Mesenchymal stem cell (in vitro differentiated cells and primary cell): ENCODE data around the gene RHBDL1.

Source experiments
- DNase-seq: peaks from one replicate; pipeline ENCODE4 v3.0.0-alpha.2; 2013
- H2AFZ ChIP-seq: one replicate; pipeline ENCODE4 v1.6.1; 2013; ENCODE audit warnings: low read depth, mild to moderate bottlenecking, control low read depth, inconsistent platforms, low read length, moderate library complexity
- H2AK5ac ChIP-seq: 2 replicates; pipeline ENCODE4 v1.6.1; 2013; ENCODE audit warnings: low read length, moderate library complexity, mild to moderate bottlenecking, inconsistent platforms; ENCODE audit not compliant: severe bottlenecking
- H2BK120ac ChIP-seq: one replicate; pipeline ENCODE4 v1.6.1; 2013; ENCODE audit warnings: low read depth, mild to moderate bottlenecking, inconsistent platforms, low read length, moderate library complexity
- H2BK12ac ChIP-seq, 2 experiments: one replicate each; pipeline ENCODE4 v1.6.1; 2013; ENCODE audit warnings: inconsistent platforms in 2 of 2, low read length in 2 of 2, mild to moderate bottlenecking in 2 of 2, moderate library complexity in 2 of 2, control low read depth in 1 of 2
- H2BK15ac ChIP-seq: one replicate; pipeline ENCODE4 v1.6.1; 2013; ENCODE audit warnings: mild to moderate bottlenecking, low read depth, inconsistent platforms; ENCODE audit not compliant: poor library complexity, severe bottlenecking
- H2BK5ac ChIP-seq: 2 replicates; pipeline ENCODE4 v1.6.1; 2013; ENCODE audit warnings: low read depth, mild to moderate bottlenecking, low read length, control low read depth, inconsistent platforms; ENCODE audit not compliant: poor library complexity, severe bottlenecking
- H3K14ac ChIP-seq, 2 experiments: one replicate each; pipeline ENCODE4 v1.6.1; 2013; ENCODE audit warnings: inconsistent platforms in 2 of 2, low read length in 2 of 2, control low read depth in 1 of 2, mild to moderate bottlenecking in 1 of 2, moderate library complexity in 1 of 2
- H3K18ac ChIP-seq, 2 experiments: one replicate each; pipeline ENCODE4 v1.6.1; 2013; ENCODE audit warnings: inconsistent platforms in 2 of 2, low read length in 2 of 2, control low read depth in 1 of 2, low read depth in 1 of 2, mild to moderate bottlenecking in 1 of 2
- H3K23ac ChIP-seq, 2 experiments: one replicate each; pipeline ENCODE4 v1.6.1; 2013; ENCODE audit warnings: inconsistent platforms in 2 of 2, low read length in 2 of 2, mild to moderate bottlenecking in 2 of 2, moderate library complexity in 2 of 2, control low read depth in 1 of 2
- H3K27ac ChIP-seq: 2 replicates; pipeline ENCODE4 v1.5.1; 2013; ENCODE audit warnings: mild to moderate bottlenecking, moderate library complexity, low read length, control low read depth, inconsistent platforms; ENCODE audit not compliant: poor library complexity, severe bottlenecking
- H3K27me3 ChIP-seq, 2 experiments: 2 replicates each; pipeline versions ENCODE4 v1.6.1 to v1.7.0; 2013; ENCODE audit warnings: low read length in 2 of 2, mild to moderate bottlenecking in 2 of 2, moderate library complexity in 2 of 2, control low read depth in 1 of 2, inconsistent platforms in 1 of 2; ENCODE audit not compliant: control insufficient read depth in 1 of 2, insufficient read depth in 1 of 2
- H3K36me3 ChIP-seq, 2 experiments: 2 replicates each; pipeline versions ENCODE4 v1.6.1 to v1.7.0; 2013; ENCODE audit warnings: low read length in 2 of 2, control low read depth in 1 of 2, inconsistent platforms in 1 of 2, low read depth in 1 of 2, mild to moderate bottlenecking in 1 of 2; ENCODE audit not compliant: insufficient read depth in 2 of 2, control insufficient read depth in 1 of 2
- H3K4ac ChIP-seq, 2 experiments: one replicate each; pipeline ENCODE4 v1.6.1; 2013; ENCODE audit warnings: inconsistent platforms in 2 of 2, low read length in 2 of 2, mild to moderate bottlenecking in 2 of 2, moderate library complexity in 2 of 2, control low read depth in 1 of 2, low read depth in 1 of 2
- H3K4me1 ChIP-seq: 2 replicates; pipeline ENCODE4 v1.6.1; 2013; ENCODE audit warnings: low read depth, low read length, control low read depth; ENCODE audit not compliant: control insufficient read depth, insufficient read depth
- H3K4me2 ChIP-seq: 2 replicates; pipeline ENCODE4 v1.6.1; 2013; ENCODE audit warnings: low read length, mild to moderate bottlenecking, inconsistent platforms; ENCODE audit not compliant: poor library complexity, severe bottlenecking
- H3K4me3 ChIP-seq, 2 experiments: 2 replicates each; pipeline versions ENCODE4 v1.5.1 to v1.7.0; 2013; ENCODE audit warnings: low read length in 2 of 2, mild to moderate bottlenecking in 2 of 2, control low read depth in 1 of 2, low read depth in 1 of 2; ENCODE audit not compliant: insufficient read depth in 1 of 2
- H3K79me1 ChIP-seq: replicated peaks from 2 replicates; pipeline ENCODE4 v1.6.1; 2013; ENCODE audit warnings: mild to moderate bottlenecking, control low read depth, low read length, inconsistent platforms; ENCODE audit not compliant: poor library complexity, severe bottlenecking
- H3K9ac ChIP-seq: 2 replicates; pipeline ENCODE4 v1.7.0; 2013; ENCODE audit warnings: mild to moderate bottlenecking, low read length, moderate library complexity
- H3K9me3 ChIP-seq: 2 replicates; pipeline ENCODE4 v1.7.0; 2013; ENCODE audit warnings: mild to moderate bottlenecking, low read length; ENCODE audit not compliant: control insufficient read depth
- H4K8ac ChIP-seq: one replicate; pipeline ENCODE4 v1.6.1; 2013; ENCODE audit warnings: inconsistent platforms, mild to moderate bottlenecking, low read length, moderate library complexity
- H4K91ac ChIP-seq: one replicate; pipeline ENCODE4 v1.6.1; 2013; ENCODE audit warnings: mild to moderate bottlenecking, low read length, inconsistent platforms
- WGBS: methylation state at CpG from one replicate; pipeline ENCODE4 v1.1.7; 2013; ENCODE audit warnings: mixed read lengths; 5-methylcytosine and 5-hydroxymethylcytosine counted together

Gene RHBDL1

DNA sequence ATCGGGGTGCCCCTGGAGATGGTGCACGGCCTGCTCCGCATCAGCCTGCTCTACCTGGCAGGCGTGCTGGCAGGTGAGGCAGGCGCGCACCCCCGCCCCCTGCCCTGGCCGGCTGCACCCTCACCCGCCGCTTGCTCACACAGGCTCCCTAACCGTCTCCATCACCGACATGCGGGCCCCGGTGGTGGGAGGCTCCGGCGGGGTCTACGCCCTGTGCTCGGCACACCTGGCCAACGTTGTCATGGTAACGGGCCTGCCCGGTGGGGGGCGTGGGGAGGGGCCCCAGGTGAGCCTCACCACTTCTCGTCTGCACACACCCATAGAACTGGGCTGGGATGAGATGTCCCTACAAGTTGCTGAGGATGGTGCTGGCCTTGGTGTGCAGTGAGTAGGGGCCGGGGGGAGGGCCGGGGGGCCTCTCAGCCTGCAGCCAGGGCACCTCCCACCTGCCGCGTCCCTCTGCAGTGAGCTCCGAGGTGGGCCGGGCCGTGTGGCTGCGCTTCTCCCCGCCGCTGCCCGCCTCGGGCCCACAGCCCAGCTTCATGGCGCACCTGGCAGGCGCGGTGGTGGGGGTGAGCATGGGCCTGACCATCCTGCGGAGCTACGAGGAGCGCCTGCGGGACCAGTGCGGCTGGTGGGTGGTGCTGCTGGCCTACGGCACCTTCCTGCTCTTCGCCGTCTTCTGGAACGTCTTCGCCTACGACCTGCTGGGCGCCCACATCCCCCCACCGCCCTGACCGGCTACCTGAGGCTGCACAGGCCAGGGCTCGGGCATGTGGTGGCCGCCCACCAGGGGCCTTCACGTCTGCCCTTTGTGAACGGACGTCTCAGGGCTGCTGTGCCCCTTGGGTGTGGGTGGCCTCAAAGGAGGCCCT lies 2.1 kb downstream of the RHBDL1 start:
- H3K79me1 ChIP-seq: peaks cover 2% of the 10 kb centered on the region
- peak overlapping the region; percentile 11 for H4K91ac ChIP-seq
- H3K18ac ChIP-seq: no peak overlapping the region
- WGBS: 81% methylated on average over 55 of the region's 57 CpGs
- H3K4ac ChIP-seq: no peak overlapping the region
- no peak overlapping the region for H3K27ac ChIP-seq
- H4K8ac ChIP-seq: no peak overlapping the region
- no peak overlapping the region for H2AFZ ChIP-seq
- H3K23ac ChIP-seq: no peak overlapping the region
- no peaks in the 10 kb centered on the region for H3K27me3 ChIP-seq
- no peak overlapping the region for H2BK12ac ChIP-seq
- H2BK15ac ChIP-seq: no peak overlapping the region
- peaks cover 24 to 53% of the 10 kb centered on the region in 2 experiments for H3K36me3 ChIP-seq
- H3K4me1 ChIP-seq: peaks cover 60% of the 10 kb centered on the region
- H3K4me2 ChIP-seq: no peak overlapping the region
- H3K9me3 ChIP-seq: no peaks in the 10 kb centered on the region
- no peak overlapping the region for H3K9ac ChIP-seq
- no peak overlapping the region for H2AK5ac ChIP-seq
- H2BK5ac ChIP-seq: no peak overlapping the region
- H3K14ac ChIP-seq: no peak overlapping the region
- DNase-seq: no peak
- H3K4me3 ChIP-seq: no peak overlapping the region
- H2BK120ac ChIP-seq: no peak overlapping the region

DNA sequence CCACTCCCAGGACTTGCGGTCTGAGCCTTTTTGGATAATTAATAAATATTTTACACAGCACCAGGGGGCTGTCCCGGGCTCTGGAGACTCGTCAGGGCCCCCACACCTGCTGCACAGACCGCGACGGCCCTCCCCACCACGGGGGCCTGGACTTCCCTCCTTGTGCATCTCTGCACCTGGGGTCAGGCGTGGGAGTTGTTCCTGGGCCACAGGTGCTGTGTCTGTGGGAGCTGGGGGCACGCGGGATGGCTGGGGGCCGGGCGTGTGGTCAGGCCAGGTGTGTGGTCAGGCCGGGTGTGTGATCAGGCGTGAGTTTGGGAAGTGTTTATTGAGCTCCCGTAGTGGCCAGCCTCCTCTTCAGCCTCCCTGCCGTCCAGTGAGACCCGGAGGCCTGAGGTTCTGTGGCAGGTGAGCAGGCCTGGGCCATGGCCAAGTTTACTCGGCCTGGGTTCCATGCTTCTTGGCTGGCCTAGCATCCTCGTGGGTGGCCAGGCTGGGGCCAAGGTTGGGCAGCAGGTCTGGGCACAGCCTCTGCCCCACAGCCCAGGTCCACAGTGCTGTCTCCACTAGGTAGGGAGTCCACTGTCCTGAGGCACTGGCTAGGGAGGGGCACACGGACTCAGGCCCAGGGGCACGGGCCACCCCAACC lies 2.9 kb downstream of the RHBDL1 start:
- H2AFZ ChIP-seq: no peak overlapping the region
- WGBS: 92% methylated on average over 21 of the region's 21 CpGs

DNA sequence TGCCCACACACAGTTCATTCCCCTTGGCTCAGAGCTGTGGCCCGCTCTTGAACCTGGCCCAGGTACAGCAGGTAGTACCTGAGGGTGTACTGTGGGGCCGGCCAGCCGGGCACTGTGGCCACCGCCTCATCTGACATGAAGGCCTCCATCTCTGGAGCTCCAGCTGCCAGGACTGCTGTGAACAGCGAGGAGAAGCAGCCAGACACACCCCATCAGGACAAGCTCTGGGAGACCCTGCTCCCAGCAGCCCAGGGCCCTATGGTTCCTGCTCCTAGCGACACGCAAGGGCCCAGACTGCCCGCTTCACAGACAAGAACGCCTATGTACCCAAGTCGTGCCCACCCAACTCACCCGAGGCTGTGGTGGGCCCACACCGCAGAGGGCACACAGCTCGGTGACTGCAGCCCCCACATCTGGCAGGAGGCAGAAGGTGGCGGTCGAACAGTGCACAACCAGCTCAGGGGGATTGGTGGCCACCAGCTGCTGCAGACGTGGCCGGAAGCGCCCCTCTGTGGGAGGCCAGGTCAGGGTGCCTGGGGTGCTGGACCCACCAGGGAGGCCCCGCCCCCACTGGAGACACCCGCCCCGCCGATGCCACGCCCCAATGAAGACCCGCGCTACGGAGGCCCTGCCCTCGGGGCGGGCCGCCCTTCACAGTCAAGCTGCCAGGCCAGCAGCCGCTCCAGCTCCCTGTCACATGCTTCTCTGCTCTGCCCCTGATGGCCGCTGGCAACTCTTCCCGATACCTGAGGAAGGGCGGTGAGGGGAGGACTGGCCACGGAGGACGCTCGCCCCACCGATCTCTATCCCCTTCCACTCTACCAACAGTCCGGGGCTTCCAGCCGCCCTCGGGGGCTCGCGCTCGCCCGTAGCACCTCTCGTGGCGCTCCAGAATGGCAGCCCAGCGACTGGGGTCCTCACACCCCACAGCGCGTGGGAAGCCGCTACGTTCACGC lies 3.7 kb downstream of the RHBDL1 start:
- Histone ChIP-seq H4K91ac (peak overlapping the region; percentile 70), H3K4me3 (peak overlapping the region; percentile 52 to 80), H3K4me1 (peaks cover 68% of the 10 kb centered on the region), H3K4ac (peak overlapping the region; percentile 10 to 92), H3K27me3 (no peaks in the 10 kb centered on the region), H3K23ac (no peak overlapping the region), H3K27ac (peak overlapping the region; percentile 83), H2BK120ac (no peak overlapping the region), H3K9ac (peak overlapping the region; percentile 55), H3K79me1 (peaks cover 6% of the 10 kb centered on the region), H3K9me3 (no peaks in the 10 kb centered on the region), H2AFZ (peak overlapping the region; percentile 33), H3K4me2 (peak overlapping the region; percentile 88), H3K18ac (peak overlapping the region; percentile 50 to 95), H2BK5ac (no peak overlapping the region), H3K36me3 (peaks cover 22 to 51% of the 10 kb centered on the region in 2 experiments), H3K14ac (peak overlapping the region in 1 of 2 experiments; percentile 92), H4K8ac (peak overlapping the region; percentile 86), H2BK12ac (peak overlapping the region; percentile 14 to 70), H2BK15ac (peak overlapping the region; percentile 15), H2AK5ac (peak overlapping the region; percentile 1)
- WGBS: 38% methylated on average over 46 of the region's 52 CpGs
- DNase-seq: peak; percentile 67

More for the DNA sequence above, 2.9 kb downstream of the RHBDL1 start:
- H3K23ac ChIP-seq: no peak overlapping the region
- peaks cover 2% of the 10 kb centered on the region for H3K79me1 ChIP-seq
- no peak for DNase-seq
- no peak overlapping the region for H3K4me2 ChIP-seq
- H4K8ac ChIP-seq: no peak overlapping the region
- no peak overlapping the region for H3K4me3 ChIP-seq
- no peaks in the 10 kb centered on the region for H3K27me3 ChIP-seq
- no peak overlapping the region for H3K4ac ChIP-seq
- no peak overlapping the region for H3K27ac ChIP-seq
- no peak overlapping the region for H3K9ac ChIP-seq
- no peak overlapping the region for H2BK12ac ChIP-seq
- H3K36me3 ChIP-seq: peaks cover 24 to 53% of the 10 kb centered on the region in 2 experiments
- H3K4me1 ChIP-seq: peaks cover 62% of the 10 kb centered on the region
- no peak overlapping the region for H4K91ac ChIP-seq
- no peak overlapping the region for H2BK15ac ChIP-seq
- no peak overlapping the region for H3K18ac ChIP-seq
- H2BK120ac ChIP-seq: no peak overlapping the region
- H3K14ac ChIP-seq: no peak overlapping the region
- no peak overlapping the region for H2BK5ac ChIP-seq
- H3K9me3 ChIP-seq: no peaks in the 10 kb centered on the region
- peak overlapping the region; percentile 1 for H2AK5ac ChIP-seq
